ENCODE measurements around the gene PROP1.

Gene PROP1

DNA sequence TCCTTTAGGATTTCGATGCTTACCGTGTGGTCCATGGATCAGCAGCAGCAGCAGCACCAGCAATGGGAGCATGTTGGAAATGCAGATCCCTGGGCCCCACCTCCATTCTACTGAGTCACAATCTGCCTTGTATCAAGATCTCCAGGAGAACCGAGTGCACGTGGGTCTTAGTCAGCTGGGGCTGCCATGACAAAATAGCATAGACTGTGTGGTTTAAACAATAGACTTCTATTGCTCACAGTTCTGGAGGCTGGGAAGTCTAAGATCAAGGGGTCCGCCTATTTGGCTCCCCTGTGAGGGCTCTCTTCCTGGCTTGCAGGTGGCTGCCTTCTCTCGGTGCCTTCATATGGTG, 1.3 kb upstream of the PROP1 start:
- intact Hi-C loops (cut with DNase I; ENCODE audit: low total_unique reads): no loop called here

DNA sequence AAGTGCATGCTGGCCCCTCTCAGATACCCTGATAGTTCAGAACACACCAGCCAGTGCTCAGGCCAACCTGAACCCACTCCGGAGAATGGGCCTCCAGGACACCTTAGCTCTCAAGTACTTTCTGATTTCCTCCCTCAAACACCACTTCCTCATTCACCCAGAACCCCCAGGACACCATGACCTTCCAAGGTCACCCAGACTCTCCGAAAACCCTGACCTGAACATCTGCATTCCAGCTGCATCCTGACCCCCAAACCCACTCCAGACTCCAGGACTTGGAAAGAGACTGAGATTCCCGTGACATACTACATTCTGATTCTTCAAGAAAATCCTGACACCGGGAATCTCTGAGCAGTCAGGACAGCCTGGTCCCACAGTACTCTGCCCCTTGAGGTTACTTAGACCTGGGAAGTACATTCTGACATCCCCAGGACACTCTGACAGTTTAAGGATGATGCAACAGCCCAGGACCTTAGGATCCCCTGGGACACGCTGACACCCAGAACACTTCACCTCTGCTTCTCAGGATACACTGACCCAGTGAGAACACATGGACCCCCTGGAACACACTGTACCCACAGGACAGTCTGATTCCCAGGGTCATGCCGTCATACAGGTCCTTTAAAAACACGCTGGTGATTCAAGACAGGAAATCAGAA, 747 bp upstream of the PROP1 start:
- peaks cover 0 to 33% of the 10 kb centered on the region in 2 donors for H3K27me3 ChIP-seq
- intact Hi-C loops (cut with DNase I; ENCODE audit: low total_unique reads): no loop called here

More for the DNA sequence above, 1.3 kb upstream of the PROP1 start:
- H3K4me3 ChIP-seq: no peak overlapping the region
- H3K4me1 ChIP-seq: no peaks in the 10 kb centered on the region
- TF ChIP-seq, protein P1, sequence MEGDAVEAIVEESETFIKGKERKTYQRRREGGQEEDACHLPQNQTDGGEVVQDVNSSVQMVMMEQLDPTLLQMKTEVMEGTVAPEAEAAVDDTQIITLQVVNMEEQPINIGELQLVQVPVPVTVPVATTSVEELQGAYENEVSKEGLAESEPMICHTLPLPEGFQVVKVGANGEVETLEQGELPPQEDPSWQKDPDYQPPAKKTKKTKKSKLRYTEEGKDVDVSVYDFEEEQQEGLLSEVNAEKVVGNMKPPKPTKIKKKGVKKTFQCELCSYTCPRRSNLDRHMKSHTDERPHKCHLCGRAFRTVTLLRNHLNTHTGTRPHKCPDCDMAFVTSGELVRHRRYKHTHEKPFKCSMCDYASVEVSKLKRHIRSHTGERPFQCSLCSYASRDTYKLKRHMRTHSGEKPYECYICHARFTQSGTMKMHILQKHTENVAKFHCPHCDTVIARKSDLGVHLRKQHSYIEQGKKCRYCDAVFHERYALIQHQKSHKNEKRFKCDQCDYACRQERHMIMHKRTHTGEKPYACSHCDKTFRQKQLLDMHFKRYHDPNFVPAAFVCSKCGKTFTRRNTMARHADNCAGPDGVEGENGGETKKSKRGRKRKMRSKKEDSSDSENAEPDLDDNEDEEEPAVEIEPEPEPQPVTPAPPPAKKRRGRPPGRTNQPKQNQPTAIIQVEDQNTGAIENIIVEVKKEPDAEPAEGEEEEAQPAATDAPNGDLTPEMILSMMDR (IDR thresholded peaks at IDR 0.05): no peak
- H3K27ac ChIP-seq: no peak overlapping the region
- no peaks in the 10 kb centered on the region for H3K36me3 ChIP-seq
- no peaks in the 10 kb centered on the region for H3K9me3 ChIP-seq
- DNase-seq: no peak
- H3K27me3 ChIP-seq: peaks cover 0 to 33% of the 10 kb centered on the region in 2 donors

DNA sequence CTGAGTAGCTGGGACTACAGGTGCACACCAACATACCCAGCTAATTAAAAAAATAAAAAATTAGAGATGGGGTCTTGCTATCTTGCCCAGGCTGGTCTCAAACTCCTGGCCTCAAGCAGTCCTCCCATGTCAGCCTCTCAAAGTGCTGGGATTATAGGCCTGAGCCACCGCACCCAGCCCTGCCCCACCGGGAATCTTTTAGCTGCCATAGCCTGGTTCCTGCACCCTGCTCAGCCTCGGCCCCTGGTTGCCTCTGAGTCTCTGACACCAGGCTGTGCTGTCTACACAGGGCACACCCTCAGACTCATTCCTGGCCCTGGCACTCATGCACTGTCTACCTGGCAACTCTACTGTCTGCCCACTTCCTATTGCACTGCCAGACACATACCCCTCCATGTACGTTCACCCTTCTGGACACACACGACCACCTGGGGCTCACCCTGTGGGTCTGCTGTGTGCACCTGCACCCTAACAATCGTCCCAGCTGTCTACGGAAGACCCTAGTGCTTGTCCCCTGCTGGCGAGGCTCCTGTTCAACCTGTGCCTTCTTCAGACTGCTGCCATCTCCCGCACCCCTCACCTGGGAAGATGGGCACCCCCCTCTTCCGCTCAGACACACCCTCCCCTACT, 1.4 kb downstream of the PROP1 start:
- TF ChIP-seq, protein P1 (IDR thresholded peaks at IDR 0.05): no peak
- Histone ChIP-seq H3K36me3 (no peaks in the 10 kb centered on the region), H3K4me3 (no peak overlapping the region), H3K27ac (no peak overlapping the region), H3K4me1 (no peaks in the 10 kb centered on the region), H3K27me3 (peaks cover 0 to 33% of the 10 kb centered on the region in 2 donors), H3K9me3 (no peaks in the 10 kb centered on the region)
- no peak for DNase-seq
- intact Hi-C loops (cut with DNase I; ENCODE audit: low total_unique reads): no loop called here

More for the DNA sequence above, 747 bp upstream of the PROP1 start:
- no peak overlapping the region for H3K4me3 ChIP-seq
- H3K9me3 ChIP-seq: no peaks in the 10 kb centered on the region
- TF ChIP-seq, protein P1 (IDR thresholded peaks at IDR 0.05): no peak
- no peaks in the 10 kb centered on the region for H3K36me3 ChIP-seq
- H3K4me1 ChIP-seq: no peaks in the 10 kb centered on the region
- H3K27ac ChIP-seq: no peak overlapping the region
- no peak for DNase-seq

DNA sequence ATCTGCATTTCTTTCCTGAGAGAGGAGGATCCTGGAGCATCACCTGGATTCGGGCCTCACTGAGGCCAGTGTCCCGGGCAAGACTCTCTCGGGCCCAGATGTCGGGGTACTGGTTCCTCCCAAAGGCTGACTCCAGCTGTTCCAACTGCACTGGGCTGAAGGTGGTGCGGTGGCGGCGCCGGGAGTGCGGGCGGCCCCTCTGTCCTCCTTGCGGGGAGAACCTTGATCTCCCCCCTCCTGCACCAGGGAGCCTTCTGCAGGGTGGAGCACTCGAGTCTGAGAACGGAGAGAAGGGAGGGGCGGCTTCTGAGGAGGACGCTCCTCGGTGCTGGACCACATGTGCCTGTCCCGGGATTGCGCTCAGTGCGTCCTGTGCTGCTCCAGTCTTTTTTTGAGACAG, 2.0 kb downstream of the PROP1 start:
- H3K4me3 ChIP-seq: no peak overlapping the region
- no peak overlapping the region for H3K27ac ChIP-seq
- peaks cover 0 to 33% of the 10 kb centered on the region in 2 donors for H3K27me3 ChIP-seq
- TF ChIP-seq, protein P1 (IDR thresholded peaks at IDR 0.05): no peak
- no peaks in the 10 kb centered on the region for H3K9me3 ChIP-seq
- no peaks in the 10 kb centered on the region for H3K4me1 ChIP-seq
- intact Hi-C loops (cut with DNase I; ENCODE audit: low total_unique reads): no loop called here
- H3K36me3 ChIP-seq: no peaks in the 10 kb centered on the region
- no peak for DNase-seq

DNA sequence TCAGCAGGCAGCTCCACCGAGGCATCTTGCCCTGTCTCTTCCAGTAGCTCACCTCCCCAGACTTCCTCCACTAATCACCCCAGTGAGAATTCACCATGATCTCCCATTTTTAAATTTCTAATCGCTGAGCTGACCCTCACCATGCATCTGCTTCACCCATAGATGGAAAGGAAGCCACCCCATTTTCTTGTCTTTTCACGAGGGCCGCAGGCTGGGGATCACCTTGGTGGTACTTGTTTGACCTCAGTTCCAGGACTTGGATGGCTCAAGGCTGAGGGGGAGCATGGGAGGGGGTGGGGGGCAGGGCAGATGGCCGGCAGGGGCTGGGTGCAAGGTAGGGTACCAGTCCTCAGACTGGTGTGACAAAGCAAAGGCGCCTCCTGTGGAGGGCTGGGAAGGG, 3.6 kb downstream of the PROP1 start:
- H3K36me3 ChIP-seq: no peaks in the 10 kb centered on the region
- no peak for DNase-seq
- no peaks in the 10 kb centered on the region for H3K9me3 ChIP-seq
- H3K27me3 ChIP-seq: peaks cover 0 to 42% of the 10 kb centered on the region in 2 donors
- H3K4me1 ChIP-seq: no peaks in the 10 kb centered on the region
- TF ChIP-seq, protein P1 (IDR thresholded peaks at IDR 0.05): no peak
- H3K4me3 ChIP-seq: no peak overlapping the region
- intact Hi-C loops (cut with DNase I; ENCODE audit: low total_unique reads): no loop called here
- H3K27ac ChIP-seq: no peak overlapping the region
